Ovary (tissue), 3 donors: ENCODE measurements around the gene EPB41L3.

ENCODE experiments used
- CTCF ChIP-seq, 3 donors: fragments of 450-650 bp in 2 of 3; fragments of 200-600 bp in 1 of 3; IDR thresholded peaks; one replicate each; pipeline versions ENCODE4 v1.5.1 to v1.8.0; 2016 to 2022; ENCODE audit warnings: antibody characterized with exemption in 3 of 3, mild to moderate bottlenecking in 1 of 3
- EP300 ChIP-seq: sonication (generic); formaldehyde crosslinking; IDR thresholded peaks from one replicate; pipeline ENCODE4 v1.6.1; 2017; ENCODE audit warnings: antibody characterized with exemption
- POLR2A ChIP-seq: fragments of 450-650 bp; IDR thresholded peaks from one replicate; pipeline ENCODE4 v1.6.1; 2017; ENCODE audit warnings: antibody characterized with exemption, mild to moderate bottlenecking, moderate library complexity
- donor health status: DM: no; HTN: no; CAD: no.

DNA sequence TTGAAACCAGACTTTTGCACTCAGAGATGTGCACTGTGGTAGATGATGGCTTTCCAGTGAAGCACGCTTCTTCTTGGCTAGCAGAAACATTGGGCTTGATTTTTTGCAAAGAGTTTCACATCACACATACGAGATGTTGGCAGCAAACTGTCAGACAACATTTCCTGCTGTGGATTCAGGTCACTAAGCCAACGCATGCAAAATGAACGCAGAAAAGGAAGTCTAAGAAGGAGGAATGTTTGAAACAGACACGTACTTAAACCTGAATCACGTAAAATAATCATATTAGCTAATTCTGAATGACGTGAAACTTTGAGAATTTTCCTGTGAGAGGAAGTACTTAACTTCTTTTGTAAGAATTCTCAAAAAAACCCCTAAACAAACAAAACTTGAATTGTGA lies 88.1 kb downstream of the EPB41L3 start:
- TF ChIP-seq CTCF (IDR thresholded peaks at IDR 0.05) = no peak
- no peak for TF ChIP-seq POLR2A
- no peak for TF ChIP-seq EP300
